Retinal pigment epithelial cell (primary cell): ENCODE data around the gene ZNF407.

Experiments used
- DNase-seq: peaks from one replicate; pipeline ENCODE4 v3.0.0-alpha.2; 2010; ENCODE audit warnings: low read depth
- H3K4me3 ChIP-seq: 2 replicates; pipeline ENCODE4 v1.5.1; 2011; ENCODE audit warnings: mild to moderate bottlenecking, low read length, control low read depth, moderate library complexity
- TF ChIP-seq, protein P1 (sequence below): conservative IDR thresholded peaks from 2 replicates; pipeline ENCODE4 v1.5.1; 2011; ENCODE audit warnings: low read depth, low read length, control low read depth, inconsistent platforms

The ZNF407 gene

DNA sequence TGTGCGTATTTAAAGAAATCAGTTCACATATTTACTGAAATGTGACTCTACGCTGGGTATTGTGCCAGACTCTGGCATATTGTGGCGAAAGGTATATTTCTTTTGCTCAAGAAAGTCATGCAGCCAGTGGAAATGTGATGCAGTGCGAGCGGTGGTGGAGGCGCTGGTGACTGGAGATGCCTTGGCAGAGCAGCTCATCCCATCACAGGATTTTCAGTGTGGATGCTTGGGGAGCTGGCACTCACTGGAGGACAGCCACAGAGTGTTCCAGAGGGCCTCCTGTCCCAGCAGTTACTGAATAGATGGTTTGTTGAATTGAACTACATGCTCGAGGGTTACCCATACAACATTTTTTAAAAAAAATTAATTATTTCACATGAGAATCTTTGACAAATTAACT lies 117.6 kb downstream of the ZNF407 start:
- H3K4me3 ChIP-seq = no peak overlapping the region
- DNase-seq = no peak
- TF ChIP-seq, protein P1, sequence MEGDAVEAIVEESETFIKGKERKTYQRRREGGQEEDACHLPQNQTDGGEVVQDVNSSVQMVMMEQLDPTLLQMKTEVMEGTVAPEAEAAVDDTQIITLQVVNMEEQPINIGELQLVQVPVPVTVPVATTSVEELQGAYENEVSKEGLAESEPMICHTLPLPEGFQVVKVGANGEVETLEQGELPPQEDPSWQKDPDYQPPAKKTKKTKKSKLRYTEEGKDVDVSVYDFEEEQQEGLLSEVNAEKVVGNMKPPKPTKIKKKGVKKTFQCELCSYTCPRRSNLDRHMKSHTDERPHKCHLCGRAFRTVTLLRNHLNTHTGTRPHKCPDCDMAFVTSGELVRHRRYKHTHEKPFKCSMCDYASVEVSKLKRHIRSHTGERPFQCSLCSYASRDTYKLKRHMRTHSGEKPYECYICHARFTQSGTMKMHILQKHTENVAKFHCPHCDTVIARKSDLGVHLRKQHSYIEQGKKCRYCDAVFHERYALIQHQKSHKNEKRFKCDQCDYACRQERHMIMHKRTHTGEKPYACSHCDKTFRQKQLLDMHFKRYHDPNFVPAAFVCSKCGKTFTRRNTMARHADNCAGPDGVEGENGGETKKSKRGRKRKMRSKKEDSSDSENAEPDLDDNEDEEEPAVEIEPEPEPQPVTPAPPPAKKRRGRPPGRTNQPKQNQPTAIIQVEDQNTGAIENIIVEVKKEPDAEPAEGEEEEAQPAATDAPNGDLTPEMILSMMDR = no peak

- no peak for DNase-seq
- TF ChIP-seq, protein P1 = no peak
- H3K4me3 ChIP-seq = no peak overlapping the region
Observed at GRCh38 chr18:74715865-74716712, 118.4 kb downstream of the ZNF407 start.

DNA sequence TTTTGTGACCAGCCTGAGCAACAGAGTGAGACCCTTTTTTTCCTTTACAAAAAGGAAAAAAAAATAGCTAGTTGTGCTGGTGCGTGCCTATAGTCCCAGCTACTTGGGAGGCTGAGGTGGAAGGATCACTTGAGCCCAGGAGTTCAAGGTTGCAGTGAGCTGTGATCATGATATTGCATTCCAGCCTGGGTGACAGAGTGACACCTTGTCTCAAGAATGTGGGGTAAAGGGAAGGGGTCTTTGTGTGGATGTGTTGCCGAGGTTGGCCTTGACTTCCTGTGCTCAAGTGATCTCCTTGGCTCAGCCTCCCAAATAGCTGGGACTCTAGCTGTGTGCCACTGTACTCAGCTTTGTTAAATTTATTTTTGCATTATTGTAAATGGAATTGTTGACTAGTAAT lies 120.6 kb downstream of the ZNF407 start:
- DNase-seq = no peak
- TF ChIP-seq, protein P1 = no peak
- no peak overlapping the region for H3K4me3 ChIP-seq

GRCh38 chr18:74722237-74722636 lies 124.6 kb downstream of the ZNF407 start:
- H3K4me3 ChIP-seq = no peak overlapping the region
- TF ChIP-seq, protein P1 = no peak
- no peak for DNase-seq

GRCh38 chr18:74724186-74724585 lies 126.5 kb downstream of the ZNF407 start:
- TF ChIP-seq, protein P1 = no peak
- DNase-seq = no peak
- no peak overlapping the region for H3K4me3 ChIP-seq

DNA sequence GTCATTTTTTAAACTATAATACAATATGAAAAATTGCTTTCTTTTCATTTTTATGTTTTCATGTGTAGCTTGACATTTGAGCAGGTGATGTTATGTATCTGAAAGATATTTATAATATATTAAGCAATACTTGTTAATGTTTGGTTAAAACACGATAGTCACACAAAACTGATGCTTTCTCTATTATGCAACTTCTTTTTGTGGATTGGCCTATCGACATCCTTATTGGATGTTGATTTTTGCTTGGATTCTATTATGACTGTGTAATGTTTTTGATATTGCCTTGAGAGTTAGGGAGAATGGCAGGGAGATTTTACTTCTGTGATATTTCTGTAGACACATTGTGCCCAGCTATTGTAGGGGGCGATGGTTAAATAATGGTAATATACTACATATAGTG lies 128.0 kb downstream of the ZNF407 start:
- TF ChIP-seq, protein P1 = no peak
- H3K4me3 ChIP-seq = no peak overlapping the region
- DNase-seq = no peak

DNA sequence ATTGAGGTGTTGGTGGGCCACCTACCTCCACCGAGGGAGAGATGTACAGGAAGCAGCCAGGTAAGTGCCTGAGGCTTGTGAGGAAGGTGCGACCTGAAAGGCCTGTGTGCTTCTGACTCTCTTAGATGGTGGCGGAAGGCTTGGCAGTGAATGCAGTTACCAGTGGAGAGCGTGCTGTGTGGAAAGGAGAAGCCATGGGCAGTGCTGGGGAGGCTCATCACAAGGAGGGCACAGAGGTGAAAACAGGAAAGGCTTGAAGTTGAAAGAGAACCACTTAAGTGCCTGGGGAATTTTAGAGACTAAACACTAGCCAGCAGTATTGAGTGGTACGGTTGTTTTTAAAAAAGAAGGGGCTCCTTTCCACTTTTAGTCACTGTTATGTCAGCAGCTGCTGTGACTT lies 130.9 kb downstream of the ZNF407 start:
- TF ChIP-seq, protein P1 = no peak
- H3K4me3 ChIP-seq = no peak overlapping the region
- no peak for DNase-seq
